ENCODE measurements around the gene CFAP92. TPM values are rescaled to one million over a fixed set of nuclear protein-coding genes. Genes with fewer than 3 reads are reported as not detected.

Gene CFAP92
- total RNA-seq, 1 experiment from 2014 or later = 0.18 TPM

DNA sequence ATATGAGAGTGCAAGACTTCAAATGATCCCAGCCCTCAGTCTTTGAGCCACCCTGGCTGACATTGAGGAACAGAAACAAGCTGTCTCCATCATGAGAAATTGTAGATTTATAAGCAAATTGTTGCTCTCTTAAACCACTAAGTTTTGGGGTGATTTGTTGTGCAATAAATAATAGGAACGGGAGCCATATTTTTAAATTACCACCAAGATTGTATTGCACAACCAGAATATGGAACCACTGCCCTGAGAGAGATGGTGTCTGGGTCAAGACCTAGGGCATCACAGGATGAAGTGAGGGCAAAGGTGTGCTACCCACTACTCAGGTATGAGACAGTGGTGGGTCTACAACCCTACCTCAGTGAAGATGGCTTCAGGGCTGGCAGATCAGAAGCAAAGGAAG is 2.3 kb upstream of the CFAP92 start:
- intact Hi-C loops (cut with micrococcal nuclease; ENCODE audit: unreplicated experiment) = no loop called here
- no peaks in the 10 kb centered on the region for H3K4me1 ChIP-seq (ENCODE audit: control insufficient read depth, insufficient read depth, low read length)
- in situ Hi-C loops (cut with HindIII; ENCODE audit: low pct_unique_long_range_greater_than_20kb, low sequenced_read_pairs) = loop anchor here (10.0 kb wide), 1 partner anchor 129 kb away; the partner anchor contains the start of gene RAB43
- H3K9me3 ChIP-seq (ENCODE audit: control insufficient read depth, insufficient read depth, low read depth, low read length) = no peaks in the 10 kb centered on the region
- TF ChIP-seq POLR2AphosphoS5 (IDR thresholded peaks at IDR 0.05; ENCODE audit: low read depth, low read length) (no peak), CTCF (IDR thresholded peaks at IDR 0.05) (no peak), REST (IDR thresholded peaks at IDR 0.05; ENCODE audit: insufficient read depth in 1 of 2, low read depth in 2 of 2, low read length in 1 of 2) (no peak), SIN3A (IDR thresholded peaks at IDR 0.05; ENCODE audit: borderline replicate concordance, insufficient read depth, low read depth, low read length) (no peak)
- peaks cover 8% of the 10 kb centered on the region for H3K27me3 ChIP-seq (ENCODE audit: control insufficient read depth, insufficient read depth, low read length)
- BruUV-seq (replicated peaks) = no TSS peak
- H3K36me3 ChIP-seq (ENCODE audit: control insufficient read depth, insufficient read depth, low read length) = no peaks in the 10 kb centered on the region
- H3K27ac ChIP-seq (ENCODE audit: low read length) = no peak overlapping the region
- DNase-seq (ENCODE audit: low read depth, low spot score) = no peak
- ATAC-seq = no peak
- no peak overlapping the region for H3K4me3 ChIP-seq (ENCODE audit: low read depth in 2 of 2, low read length in 2 of 2)
- ChIA-PET POLR2A (no interaction called here), CTCF (no interaction called here)

DNA sequence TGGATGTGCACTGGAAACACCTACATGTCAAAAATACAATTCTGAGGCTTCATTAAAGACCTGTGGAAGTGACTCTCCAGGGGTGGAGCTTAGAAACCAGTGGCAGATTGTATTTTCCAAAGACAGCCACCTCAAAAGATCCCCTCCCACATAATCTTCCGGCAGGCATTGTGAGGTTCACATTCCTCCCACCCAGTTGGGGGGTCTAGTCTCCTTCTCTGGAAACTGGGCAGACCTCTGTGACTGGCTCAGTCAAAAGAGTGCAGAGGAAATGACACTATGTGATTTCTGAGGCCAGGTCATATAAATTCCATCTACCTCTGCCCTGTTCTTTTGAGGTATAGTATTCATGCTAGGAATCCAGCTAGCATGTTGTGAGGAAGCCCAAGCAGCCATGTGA is 1.9 kb upstream of the CFAP92 start:
- H3K4me1 ChIP-seq (ENCODE audit: control insufficient read depth, insufficient read depth, low read length) = no peaks in the 10 kb centered on the region
- POLR2A ChIA-PET = no interaction called here
- in situ Hi-C loops (cut with HindIII; ENCODE audit: low pct_unique_long_range_greater_than_20kb, low sequenced_read_pairs) = loop anchor here (10.0 kb wide), 1 partner anchor 129 kb away; the partner anchor contains the start of gene RAB43
- H3K27me3 ChIP-seq (ENCODE audit: control insufficient read depth, insufficient read depth, low read length) = peaks cover 8% of the 10 kb centered on the region
- H3K9me3 ChIP-seq (ENCODE audit: control insufficient read depth, insufficient read depth, low read depth, low read length) = no peaks in the 10 kb centered on the region
- CTCF ChIA-PET = no interaction called here
- no peak overlapping the region for H3K4me3 ChIP-seq (ENCODE audit: low read depth in 2 of 2, low read length in 2 of 2)
- intact Hi-C loops (cut with micrococcal nuclease; ENCODE audit: unreplicated experiment) = no loop called here
- H3K27ac ChIP-seq (ENCODE audit: low read length) = no peak overlapping the region
- DNase-seq (ENCODE audit: low read depth, low spot score) (no peak), ATAC-seq (no peak)
- BruUV-seq (replicated peaks) = no TSS peak
- no peak for TF ChIP-seq TCF7L2 (IDR thresholded peaks at IDR 0.05; ENCODE audit: low read depth, low read length)
- TF ChIP-seq REST (IDR thresholded peaks at IDR 0.05; ENCODE audit: insufficient read depth in 1 of 2, low read depth in 2 of 2, low read length in 1 of 2) = no peak
- no peak for TF ChIP-seq CTCF (IDR thresholded peaks at IDR 0.05)
- TF ChIP-seq POLR2AphosphoS5 (IDR thresholded peaks at IDR 0.05; ENCODE audit: low read depth, low read length) = no peak
- no peak for TF ChIP-seq SIN3A (IDR thresholded peaks at IDR 0.05; ENCODE audit: borderline replicate concordance, insufficient read depth, low read depth, low read length)
- no peaks in the 10 kb centered on the region for H3K36me3 ChIP-seq (ENCODE audit: control insufficient read depth, insufficient read depth, low read length)

All from Panc1 (cell line).